Peyer's patch (tissue), 4 donors: ENCODE results near the gene DOCK2. TPM values are rescaled to one million over a fixed set of nuclear protein-coding genes. Genes with fewer than 3 reads are reported as not detected.

Experiments used
- DNase-seq, 3 donors: peaks; one replicate each; pipeline ENCODE4 v3.0.0-alpha.2; 2017 to 2019
- H3K27ac ChIP-seq, 4 donors: fragments of 200-600 bp; sonication (generic); one replicate each; pipeline ENCODE4 v1.5.1; 2016 to 2019
- H3K27me3 ChIP-seq, 2 donors: fragments of 200-600 bp; sonication (generic); one replicate each; pipeline ENCODE4 v1.5.1; 2019
- H3K36me3 ChIP-seq, 3 donors: fragments of 200-600 bp; sonication (generic); one replicate each; pipeline ENCODE4 v1.5.1; 2016 to 2019
- H3K4me1 ChIP-seq, 4 donors: fragments of 200-600 bp; sonication (generic); one replicate each; pipeline ENCODE4 v1.5.1; 2016 to 2019
- H3K4me3 ChIP-seq, 4 donors: fragments of 200-600 bp; sonication (generic); 1 replicate in 3 of 4; 2 replicates in 1 of 4; pipeline ENCODE4 v1.5.1; 2016 to 2019; ENCODE audit warnings: mild to moderate bottlenecking in 1 of 4
- H3K9me3 ChIP-seq, 4 donors: fragments of 200-600 bp; sonication (generic); one replicate each; pipeline ENCODE4 v1.5.1; 2016 to 2019; ENCODE audit warnings: mild to moderate bottlenecking in 1 of 4
- CTCF ChIP-seq, 6 experiments: fragments of 450-650 bp in 4 of 6; fragments of 200-600 bp in 2 of 6; sonication (generic) in 1 of 6; IDR thresholded peaks; one replicate each; pipeline ENCODE4 v1.5.1; 2017 to 2019; ENCODE audit warnings: antibody characterized with exemption in 6 of 6, mild to moderate bottlenecking in 3 of 6, moderate library complexity in 1 of 6
- POLR2A ChIP-seq, 2 donors: fragments of 450-650 bp; IDR thresholded peaks; one replicate each; pipeline ENCODE4 v1.5.1; 2017; ENCODE audit warnings: antibody characterized with exemption in 2 of 2, mild to moderate bottlenecking in 2 of 2, moderate library complexity in 2 of 2
- total RNA-seq, 4 donors: library from RNA; depleted of rRNA; stranded (reverse); fragments of >200 nt; gene quantifications; one replicate each; pipeline ENCODE4 v1.1.0, GENCODE V29; 2016

Gene DOCK2
- total RNA-seq, 4 donors from 2014 or later = 13.8 to 200 (median 17.8) TPM

GRCh38 chr5:169970339-169970738 lies 333.3 kb downstream of the DOCK2 start:
- Histone ChIP-seq H3K27me3 (no peaks in the 10 kb centered on the region), H3K4me3 (no peak overlapping the region), H3K4me1 (no peaks in the 10 kb centered on the region), H3K36me3 (no peaks in the 10 kb centered on the region), H3K9me3 (no peaks in the 10 kb centered on the region), H3K27ac (no peak overlapping the region)
- no peak for TF ChIP-seq CTCF (IDR thresholded peaks at IDR 0.05)
- TF ChIP-seq POLR2A (IDR thresholded peaks at IDR 0.05) = no peak
- DNase-seq = no peak

- Histone ChIP-seq H3K27ac (no peak overlapping the region), H3K36me3 (no peaks in the 10 kb centered on the region), H3K27me3 (no peaks in the 10 kb centered on the region), H3K4me3 (no peak overlapping the region), H3K9me3 (no peaks in the 10 kb centered on the region), H3K4me1 (no peaks in the 10 kb centered on the region)
- peak in 1 of 3 donors; percentile 46 for DNase-seq
- TF ChIP-seq CTCF (IDR thresholded peaks at IDR 0.05) (no peak), POLR2A (IDR thresholded peaks at IDR 0.05) (no peak)
Measured at GRCh38 chr5:169970911-169971765, 334.1 kb downstream of the DOCK2 start.

GRCh38 chr5:169971780-169972179 lies 334.7 kb downstream of the DOCK2 start:
- Histone ChIP-seq H3K27me3 (no peaks in the 10 kb centered on the region), H3K4me1 (no peaks in the 10 kb centered on the region), H3K27ac (no peak overlapping the region), H3K4me3 (no peak overlapping the region), H3K36me3 (no peaks in the 10 kb centered on the region), H3K9me3 (no peaks in the 10 kb centered on the region)
- TF ChIP-seq CTCF (IDR thresholded peaks at IDR 0.05) (no peak), POLR2A (IDR thresholded peaks at IDR 0.05) (no peak)
- DNase-seq = no peak

- Histone ChIP-seq H3K4me1 (no peaks in the 10 kb centered on the region), H3K27me3 (no peaks in the 10 kb centered on the region), H3K9me3 (no peaks in the 10 kb centered on the region), H3K27ac (no peak overlapping the region), H3K4me3 (no peak overlapping the region), H3K36me3 (no peaks in the 10 kb centered on the region)
- no peak for DNase-seq
- TF ChIP-seq POLR2A (IDR thresholded peaks at IDR 0.05) (no peak), CTCF (IDR thresholded peaks at IDR 0.05) (no peak)
Measured at GRCh38 chr5:169973056-169973455, 336.0 kb downstream of the DOCK2 start.

GRCh38 chr5:169974121-169974770 lies 337.2 kb downstream of the DOCK2 start:
- no peak overlapping the region for H3K27ac ChIP-seq
- no peaks in the 10 kb centered on the region for H3K27me3 ChIP-seq
- TF ChIP-seq POLR2A (IDR thresholded peaks at IDR 0.05) (no peak), CTCF (IDR thresholded peaks at IDR 0.05) (no peak)
- no peaks in the 10 kb centered on the region for H3K36me3 ChIP-seq
- no peaks in the 10 kb centered on the region for H3K9me3 ChIP-seq
- no peak for DNase-seq
- no peaks in the 10 kb centered on the region for H3K4me1 ChIP-seq
- no peak overlapping the region for H3K4me3 ChIP-seq
